Jurkat, Clone E6-1 (cell line): Measurements from ENCODE around the gene KLRC3.
"Not testable (repeated sequence)": the region's sequence is repeated elsewhere in the genome, so short reads cannot be mapped to it uniquely, and the experiment has no call there.

ENCODE experiments used
- DNase-seq: peaks from one replicate; pipeline ENCODE4 v3.0.0-alpha.2; 2011; ENCODE audit warnings: low read depth, low spot score
- H3K4me3 ChIP-seq: 2 replicates; pipeline ENCODE4 v1.5.1; 2011; ENCODE audit warnings: mild to moderate bottlenecking, low read length, control low read depth, moderate library complexity

Gene KLRC3

GRCh38 chr12:10378737-10379136 lies 41.7 kb downstream of the KLRC3 start:
- H3K4me3 ChIP-seq, DNase-seq: not testable (repeated sequence)

GRCh38 chr12:10374624-10375018 lies 45.8 kb downstream of the KLRC3 start:
- no peak for DNase-seq
- H3K4me3 ChIP-seq: no peak overlapping the region

- no peak for DNase-seq
- no peak overlapping the region for H3K4me3 ChIP-seq
Measured at GRCh38 chr12:10372559-10372958, 47.8 kb downstream of the KLRC3 start.

- DNase-seq, H3K4me3 ChIP-seq: not testable (repeated sequence)
Measured at GRCh38 chr12:10371893-10372535, 48.4 kb downstream of the KLRC3 start.

GRCh38 chr12:10369557-10370415 lies 50.6 kb downstream of the KLRC3 start:
- DNase-seq: no peak
- no peak overlapping the region for H3K4me3 ChIP-seq

GRCh38 chr12:10368206-10369171 lies 51.9 kb downstream of the KLRC3 start:
- DNase-seq: no peak
- no peak overlapping the region for H3K4me3 ChIP-seq

GRCh38 chr12:10367714-10368113 lies 52.7 kb downstream of the KLRC3 start:
- H3K4me3 ChIP-seq, DNase-seq: not testable (repeated sequence)

- DNase-seq: peak; percentile 76
- no peak overlapping the region for H3K4me3 ChIP-seq
Measured at GRCh38 chr12:10366875-10367274, 53.5 kb downstream of the KLRC3 start.

- no peak for DNase-seq
- H3K4me3 ChIP-seq: peak overlapping the region; percentile 64
Measured at GRCh38 chr12:10365696-10366405, 54.5 kb downstream of the KLRC3 start.

GRCh38 chr12:10364815-10365622 lies 55.4 kb downstream of the KLRC3 start:
- peak overlapping the region; percentile 64 for H3K4me3 ChIP-seq
- peak; percentile 86 for DNase-seq

- no peak for DNase-seq
- peak overlapping the region; percentile 64 for H3K4me3 ChIP-seq
Measured at GRCh38 chr12:10363914-10364814, 56.2 kb downstream of the KLRC3 start.

- no peak for DNase-seq
- no peak overlapping the region for H3K4me3 ChIP-seq
Measured at GRCh38 chr12:10363658-10363913, 56.8 kb downstream of the KLRC3 start.

GRCh38 chr12:10362828-10363657 lies 57.4 kb downstream of the KLRC3 start:
- no peak overlapping the region for H3K4me3 ChIP-seq
- no peak for DNase-seq

- no peak overlapping the region for H3K4me3 ChIP-seq
- no peak for DNase-seq
Measured at GRCh38 chr12:10362325-10362724, 58.1 kb downstream of the KLRC3 start.
